Measurements from ENCODE around the gene ADGRG3. TPM values are rescaled to one million over a fixed set of nuclear protein-coding genes. Genes with fewer than 3 reads are reported as not detected.

Gene ADGRG3
- total RNA-seq, 1 donor from 2014 or later: not detected

DNA sequence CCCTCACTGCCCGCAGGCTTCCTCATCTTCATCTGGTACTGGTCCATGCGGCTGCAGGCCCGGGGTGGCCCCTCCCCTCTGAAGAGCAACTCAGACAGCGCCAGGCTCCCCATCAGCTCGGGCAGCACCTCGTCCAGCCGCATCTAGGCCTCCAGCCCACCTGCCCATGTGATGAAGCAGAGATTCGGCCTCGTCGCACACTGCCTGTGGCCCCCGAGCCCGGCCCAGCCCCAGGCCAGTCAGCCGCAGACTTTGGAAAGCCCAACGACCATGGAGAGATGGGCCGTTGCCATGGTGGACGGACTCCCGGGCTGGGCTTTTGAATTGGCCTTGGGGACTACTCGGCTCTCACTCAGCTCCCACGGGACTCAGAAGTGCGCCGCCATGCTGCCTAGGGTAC lies 4.7 kb upstream of the ADGRG3 start:
- H3K4me3 ChIP-seq (ENCODE audit: low read depth, low read length): no peak overlapping the region
- TF ChIP-seq, protein P1, sequence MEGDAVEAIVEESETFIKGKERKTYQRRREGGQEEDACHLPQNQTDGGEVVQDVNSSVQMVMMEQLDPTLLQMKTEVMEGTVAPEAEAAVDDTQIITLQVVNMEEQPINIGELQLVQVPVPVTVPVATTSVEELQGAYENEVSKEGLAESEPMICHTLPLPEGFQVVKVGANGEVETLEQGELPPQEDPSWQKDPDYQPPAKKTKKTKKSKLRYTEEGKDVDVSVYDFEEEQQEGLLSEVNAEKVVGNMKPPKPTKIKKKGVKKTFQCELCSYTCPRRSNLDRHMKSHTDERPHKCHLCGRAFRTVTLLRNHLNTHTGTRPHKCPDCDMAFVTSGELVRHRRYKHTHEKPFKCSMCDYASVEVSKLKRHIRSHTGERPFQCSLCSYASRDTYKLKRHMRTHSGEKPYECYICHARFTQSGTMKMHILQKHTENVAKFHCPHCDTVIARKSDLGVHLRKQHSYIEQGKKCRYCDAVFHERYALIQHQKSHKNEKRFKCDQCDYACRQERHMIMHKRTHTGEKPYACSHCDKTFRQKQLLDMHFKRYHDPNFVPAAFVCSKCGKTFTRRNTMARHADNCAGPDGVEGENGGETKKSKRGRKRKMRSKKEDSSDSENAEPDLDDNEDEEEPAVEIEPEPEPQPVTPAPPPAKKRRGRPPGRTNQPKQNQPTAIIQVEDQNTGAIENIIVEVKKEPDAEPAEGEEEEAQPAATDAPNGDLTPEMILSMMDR (IDR thresholded peaks at IDR 0.05; ENCODE audit: insufficient read depth, low read length, poor library complexity, severe bottlenecking): no peak

DNA sequence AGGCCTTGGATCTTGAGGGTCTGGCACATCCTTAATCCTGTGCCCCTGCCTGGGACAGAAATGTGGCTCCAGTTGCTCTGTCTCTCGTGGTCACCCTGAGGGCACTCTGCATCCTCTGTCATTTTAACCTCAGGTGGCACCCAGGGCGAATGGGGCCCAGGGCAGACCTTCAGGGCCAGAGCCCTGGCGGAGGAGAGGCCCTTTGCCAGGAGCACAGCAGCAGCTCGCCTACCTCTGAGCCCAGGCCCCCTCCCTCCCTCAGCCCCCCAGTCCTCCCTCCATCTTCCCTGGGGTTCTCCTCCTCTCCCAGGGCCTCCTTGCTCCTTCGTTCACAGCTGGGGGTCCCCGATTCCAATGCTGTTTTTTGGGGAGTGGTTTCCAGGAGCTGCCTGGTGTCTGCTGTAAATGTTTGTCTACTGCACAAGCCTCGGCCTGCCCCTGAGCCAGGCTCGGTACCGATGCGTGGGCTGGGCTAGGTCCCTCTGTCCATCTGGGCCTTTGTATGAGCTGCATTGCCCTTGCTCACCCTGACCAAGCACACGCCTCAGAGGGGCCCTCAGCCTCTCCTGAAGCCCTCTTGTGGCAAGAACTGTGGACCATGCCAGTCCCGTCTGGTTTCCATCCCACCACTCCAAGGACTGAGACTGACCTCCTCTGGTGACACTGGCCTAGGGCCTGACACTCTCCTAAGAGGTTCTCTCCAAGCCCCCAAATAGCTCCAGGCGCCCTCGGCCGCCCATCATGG lies 4.0 kb upstream of the ADGRG3 start:
- peaks cover 4% of the 10 kb centered on the region for H3K36me3 ChIP-seq (ENCODE audit: control insufficient read depth, insufficient read depth, low read length)
- DNase-seq (ENCODE audit: low read depth): no peak
- TF ChIP-seq, protein P1 (IDR thresholded peaks at IDR 0.05; ENCODE audit: insufficient read depth, low read length, poor library complexity, severe bottlenecking): no peak
- no peak overlapping the region for H3K4me3 ChIP-seq (ENCODE audit: low read depth, low read length)
- peaks cover 3% of the 10 kb centered on the region for H3K27me3 ChIP-seq (ENCODE audit: control insufficient read depth, insufficient read depth, low read length)

More for the DNA sequence above, 4.7 kb upstream of the ADGRG3 start:
- peaks cover 4% of the 10 kb centered on the region for H3K36me3 ChIP-seq (ENCODE audit: control insufficient read depth, insufficient read depth, low read length)
- H3K27me3 ChIP-seq (ENCODE audit: control insufficient read depth, insufficient read depth, low read length): peaks cover 3% of the 10 kb centered on the region
- no peak for DNase-seq (ENCODE audit: low read depth)

DNA sequence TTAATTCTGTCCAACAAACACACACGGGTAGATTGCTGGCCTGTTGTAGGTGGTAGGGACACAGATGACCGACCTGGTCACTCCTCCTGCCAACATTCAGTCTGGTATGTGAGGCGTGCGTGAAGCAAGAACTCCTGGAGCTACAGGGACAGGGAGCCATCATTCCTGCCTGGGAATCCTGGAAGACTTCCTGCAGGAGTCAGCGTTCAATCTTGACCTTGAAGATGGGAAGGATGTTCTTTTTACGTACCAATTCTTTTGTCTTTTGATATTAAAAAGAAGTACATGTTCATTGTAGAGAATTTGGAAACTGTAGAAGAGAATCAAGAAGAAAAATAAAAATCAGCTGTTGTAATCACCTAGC lies 3.5 kb upstream of the ADGRG3 start:
- Histone ChIP-seq H3K4me3 (ENCODE audit: low read depth, low read length) (no peak overlapping the region), H3K27me3 (ENCODE audit: control insufficient read depth, insufficient read depth, low read length) (peaks cover 3% of the 10 kb centered on the region), H3K36me3 (ENCODE audit: control insufficient read depth, insufficient read depth, low read length) (peaks cover 4% of the 10 kb centered on the region)
- DNase-seq (ENCODE audit: low read depth): no peak
- TF ChIP-seq, protein P1 (IDR thresholded peaks at IDR 0.05; ENCODE audit: insufficient read depth, low read length, poor library complexity, severe bottlenecking): no peak

DNA sequence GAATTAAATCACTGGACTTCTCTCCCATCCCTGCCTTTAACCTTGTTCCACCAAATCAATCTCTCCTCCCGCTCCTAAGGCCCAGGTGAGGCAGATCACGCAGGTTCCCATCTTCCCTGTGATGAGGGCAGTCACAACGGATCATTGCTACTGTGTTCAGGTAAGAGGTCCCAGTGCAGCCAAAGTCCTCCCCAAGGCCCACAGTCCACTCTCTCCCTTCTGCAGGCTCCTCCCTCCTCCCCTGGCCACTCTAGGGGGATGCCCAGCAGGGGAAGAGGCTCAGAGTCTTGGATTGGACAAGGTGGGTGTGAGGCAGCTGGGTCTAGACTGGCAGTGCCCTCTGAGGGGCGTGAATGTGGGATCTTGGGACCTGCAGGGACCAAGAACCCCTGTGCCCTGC lies 2.6 kb upstream of the ADGRG3 start:
- no peak for DNase-seq (ENCODE audit: low read depth)
- TF ChIP-seq, protein P1 (IDR thresholded peaks at IDR 0.05; ENCODE audit: insufficient read depth, low read length, poor library complexity, severe bottlenecking): no peak
- Histone ChIP-seq H3K4me3 (ENCODE audit: low read depth, low read length) (no peak overlapping the region), H3K36me3 (ENCODE audit: control insufficient read depth, insufficient read depth, low read length) (peaks cover 4% of the 10 kb centered on the region), H3K27me3 (ENCODE audit: control insufficient read depth, insufficient read depth, low read length) (peaks cover 3% of the 10 kb centered on the region)

DNA sequence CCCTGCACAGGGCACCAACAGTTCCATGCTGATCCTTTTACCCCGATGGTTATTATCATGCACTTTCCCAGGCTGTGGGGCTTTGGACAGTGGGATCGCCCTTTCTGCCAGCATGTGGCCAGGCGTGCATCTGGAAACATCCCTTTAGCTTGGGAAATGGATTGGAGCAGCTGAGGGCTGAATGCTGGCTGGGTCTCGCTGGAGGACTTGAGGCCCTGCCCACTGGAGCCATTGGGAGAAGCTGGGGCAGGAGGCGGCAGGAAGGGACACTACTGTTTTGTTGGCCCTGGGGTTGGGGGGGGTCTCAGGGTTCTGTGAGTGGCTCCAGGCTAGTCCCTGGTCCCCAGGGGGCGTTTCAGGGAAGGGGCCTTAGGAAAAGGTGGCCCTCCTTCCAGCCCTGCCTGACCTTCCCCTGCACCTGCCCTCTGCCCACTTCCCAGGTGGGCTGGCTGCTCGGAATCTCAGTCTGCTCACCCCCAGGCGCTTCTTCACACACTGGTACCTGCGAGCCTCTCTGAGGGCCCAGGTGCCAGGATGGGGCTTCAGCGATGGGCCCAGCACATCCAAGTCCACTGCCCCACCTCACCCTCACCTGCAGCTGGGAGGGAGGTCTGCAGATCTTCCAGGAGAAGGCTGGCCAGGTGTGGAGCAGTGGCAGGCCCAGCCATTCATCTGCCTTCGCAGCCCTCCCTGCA lies 1.6 kb upstream of the ADGRG3 start:
- no peak for DNase-seq (ENCODE audit: low read depth)
- TF ChIP-seq, protein P1 (IDR thresholded peaks at IDR 0.05; ENCODE audit: insufficient read depth, low read length, poor library complexity, severe bottlenecking): no peak
- H3K36me3 ChIP-seq (ENCODE audit: control insufficient read depth, insufficient read depth, low read length): peaks cover 1% of the 10 kb centered on the region
- H3K27me3 ChIP-seq (ENCODE audit: control insufficient read depth, insufficient read depth, low read length): peaks cover 3% of the 10 kb centered on the region
- no peak overlapping the region for H3K4me3 ChIP-seq (ENCODE audit: low read depth, low read length)
